Measurements from ENCODE around the gene LGALS3. TPM values are rescaled to one million over a fixed set of nuclear protein-coding genes. Genes with fewer than 3 reads are reported as not detected.

Gene LGALS3
- 248 and 272 TPM in 2 replicates for total RNA-seq

DNA sequence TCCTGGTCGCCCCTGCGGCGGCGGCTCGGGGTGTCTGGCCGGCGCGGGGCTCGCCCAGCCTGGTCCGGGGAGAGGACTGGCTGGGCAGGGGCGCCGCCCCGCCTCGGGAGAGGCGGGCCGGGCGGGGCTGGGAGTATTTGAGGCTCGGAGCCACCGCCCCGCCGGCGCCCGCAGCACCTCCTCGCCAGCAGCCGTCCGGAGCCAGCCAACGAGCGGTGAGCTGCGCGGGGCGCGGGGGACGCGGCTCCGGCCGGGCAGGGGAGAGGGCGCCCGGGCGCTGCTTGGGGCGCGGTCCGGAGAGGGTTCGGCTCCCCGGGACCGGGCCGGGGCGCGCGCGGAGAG lies at the start of gene LGALS3:
Gene LGALS3 (plus strand): TSS at position 167 of the 342 bp plus-strand sequence. CDS start 8,122 bp downstream, outside the sequence.

DNA sequence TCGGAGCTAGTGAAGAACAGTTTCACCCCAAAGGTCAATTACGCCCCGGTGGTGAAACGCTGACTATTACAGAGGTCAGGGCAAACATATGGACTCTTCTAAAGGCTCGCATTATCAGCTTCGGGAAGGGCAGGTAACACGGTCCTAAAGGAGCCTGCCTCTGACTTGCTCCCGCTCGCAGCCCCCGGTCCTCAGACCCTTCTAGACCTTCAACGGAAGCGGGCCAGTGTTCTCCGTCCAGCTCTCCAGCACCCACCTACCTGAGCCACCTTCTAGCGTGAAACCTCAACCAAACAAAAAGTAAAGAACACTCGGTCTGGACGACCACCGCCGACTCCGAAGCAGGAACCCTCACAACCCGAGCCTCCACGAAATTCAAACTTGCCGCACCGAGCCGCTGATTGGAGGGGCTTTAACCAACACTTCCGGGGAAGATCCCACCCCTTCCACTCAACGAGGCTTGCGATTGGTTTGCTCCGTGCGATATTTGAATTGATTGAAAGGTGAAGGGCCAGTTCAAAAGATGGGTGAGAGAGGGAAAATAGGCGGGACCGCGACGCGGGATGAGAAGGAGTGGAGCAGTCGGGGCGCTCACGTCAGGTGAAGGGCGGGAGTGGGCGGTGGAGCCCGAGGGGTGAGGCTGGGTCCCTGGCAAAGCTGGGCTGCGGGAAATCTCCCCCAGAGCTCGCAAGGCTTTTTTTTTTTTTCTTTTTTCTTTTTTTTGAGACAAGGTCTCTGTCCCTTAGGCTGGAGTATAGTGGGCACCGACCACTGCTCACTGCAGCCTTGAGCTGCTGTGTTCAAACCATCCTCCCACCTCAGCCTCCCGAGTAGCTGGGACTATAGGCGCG lies 62.4 kb downstream of the LGALS3 start, which contains the start of gene DLGAP5:
Gene DLGAP5 (minus strand): TSS at position 383 of the 851 bp plus-strand sequence. CDS start 2,406 bp downstream, outside the sequence.

Other genes with a start within 250 kb of the LGALS3 start
- gene GCH1, start 226.4 kb upstream of the LGALS3 start, total RNA-seq, result 12.8 and 13.9 TPM in 2 replicates
- 12.9 and 13.3 TPM in 2 replicates for gene WDHD1, start 102.2 kb upstream of the LGALS3 start, total RNA-seq
- 13.0 and 15.4 TPM in 2 replicates for gene SOCS4, start 102.0 kb upstream of the LGALS3 start, total RNA-seq
- 79.1 and 119 TPM in 2 replicates for gene MAPK1IP1L, start 77.6 kb upstream of the LGALS3 start, total RNA-seq
- gene DLGAP5, start 62.3 kb downstream of the LGALS3 start, total RNA-seq, result 56.8 and 60.1 TPM in 2 replicates
- 11.1 and 12.0 TPM in 2 replicates for gene FBXO34, start 142.2 kb downstream of the LGALS3 start, total RNA-seq